LoVo (cell line): ENCODE data around the gene WNT10A.

Experiments used
- DNase-seq: peaks from one replicate; pipeline ENCODE4 v3.0.0-alpha.2; 2016; ENCODE audit warnings: low spot score

The WNT10A gene

DNA sequence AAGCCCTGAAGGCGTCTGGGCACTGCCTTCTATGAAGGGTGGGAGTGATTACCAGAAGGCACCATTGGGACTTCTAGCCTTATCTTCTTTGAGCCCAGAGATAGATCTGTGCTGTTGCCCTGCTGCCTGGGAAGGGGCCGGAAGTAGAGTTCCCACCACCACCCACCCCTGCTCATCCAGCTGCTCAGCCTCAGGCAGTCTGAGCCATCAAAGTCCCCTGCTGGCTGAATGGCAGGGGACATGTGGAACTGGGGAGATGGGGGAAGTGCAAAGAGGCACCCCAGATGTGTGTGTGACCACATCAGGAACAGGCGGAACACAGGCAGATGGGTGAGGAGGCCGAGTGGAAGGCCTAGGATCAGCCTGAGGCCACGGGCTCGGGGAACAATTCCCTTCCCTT, 3.3 kb upstream of the WNT10A start:
- no peak for DNase-seq

DNA sequence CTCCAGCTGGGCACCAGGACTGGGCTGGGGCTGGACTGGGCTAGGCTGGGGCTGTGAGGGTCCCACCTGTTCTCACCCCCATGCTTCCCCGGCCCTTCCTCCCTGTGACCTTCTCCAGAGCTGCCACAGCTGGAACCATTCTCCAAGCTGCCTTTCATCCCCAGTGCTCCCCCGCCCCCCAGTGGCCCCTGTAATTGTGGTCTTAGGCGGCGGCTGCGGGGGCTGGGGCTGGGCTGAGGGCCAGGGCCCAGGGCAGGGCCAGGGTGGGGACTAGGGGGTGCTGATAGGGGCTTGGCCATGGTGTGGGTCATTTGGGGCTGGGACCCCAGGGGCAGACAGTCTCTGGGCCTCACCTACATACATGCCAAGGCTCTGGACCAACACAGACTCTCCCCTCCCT, 2.8 kb upstream of the WNT10A start:
- DNase-seq, result no peak

DNA sequence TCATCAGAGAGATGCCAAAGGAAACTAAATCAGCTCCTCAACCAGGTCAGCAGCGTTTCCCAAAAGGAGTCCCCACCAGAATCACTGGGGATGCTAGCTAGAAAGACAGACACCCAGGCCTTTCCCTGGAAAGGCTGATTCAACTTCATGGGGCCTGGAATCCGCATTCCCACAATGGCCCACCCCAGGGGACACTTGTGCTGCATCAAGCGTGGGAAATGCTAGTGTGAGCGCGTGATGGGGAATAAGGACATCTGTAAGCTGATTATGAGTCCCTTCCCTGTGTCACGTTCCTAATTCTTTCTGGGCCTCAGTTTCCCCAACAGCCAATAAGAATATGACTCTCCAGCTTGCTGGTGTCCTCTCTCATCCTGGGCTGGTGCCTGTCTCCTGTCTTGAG, 2.2 kb upstream of the WNT10A start:
- no peak for DNase-seq

DNA sequence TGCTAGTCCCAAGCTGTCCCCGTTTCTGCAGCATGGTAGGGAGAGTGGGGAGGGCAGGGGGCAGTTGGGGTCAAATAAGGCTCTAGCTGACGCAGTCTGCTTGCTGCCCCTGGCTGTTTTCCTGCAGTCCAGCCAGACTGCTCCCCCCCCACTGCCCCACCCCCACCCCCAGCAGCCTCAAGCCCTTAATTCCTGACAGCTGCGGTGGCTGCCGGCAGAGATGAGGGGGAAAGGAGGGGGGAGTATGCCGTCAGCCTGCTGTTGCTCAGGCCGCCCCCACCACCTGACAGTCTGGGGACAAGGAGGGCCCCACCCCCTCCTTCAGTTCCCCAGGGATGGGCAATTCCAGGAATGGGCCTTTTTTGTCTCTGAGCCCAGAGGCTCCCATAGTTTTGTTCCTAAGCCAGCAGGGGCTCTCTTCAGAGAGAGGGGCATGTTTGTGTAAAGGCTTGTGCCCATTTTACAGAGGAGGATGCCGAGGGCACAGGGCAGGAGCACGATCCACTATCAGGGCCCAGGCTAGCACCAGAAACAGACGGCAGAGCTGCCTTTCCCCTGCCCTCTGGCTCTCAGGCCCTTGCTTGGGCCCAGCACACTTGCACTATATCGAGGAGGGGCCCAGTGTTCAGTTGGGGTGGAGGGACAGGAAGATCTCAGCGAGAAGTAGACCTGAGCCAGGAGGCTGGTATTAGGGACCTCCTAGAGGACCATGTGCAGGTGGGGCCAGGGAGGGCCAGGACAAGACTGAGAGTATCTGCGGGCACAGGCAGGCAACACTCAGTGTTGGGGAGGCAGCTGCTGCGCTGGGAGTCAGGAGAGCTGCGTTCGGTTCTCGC, 1.5 kb upstream of the WNT10A start:
- DNase-seq, result no peak

GRCh38 chr2:218879776-218880101, 913 bp upstream of the WNT10A start:
- DNase-seq, result no peak

- DNase-seq, result no peak
These were observed 375 bp downstream of the WNT10A start for GRCh38 chr2:218880859-218881594.

GRCh38 chr2:218881744-218882460, 1.2 kb downstream of the WNT10A start:
- no peak for DNase-seq

- no peak for DNase-seq
These were observed 1.8 kb downstream of the WNT10A start for GRCh38 chr2:218882461-218882816.

DNA sequence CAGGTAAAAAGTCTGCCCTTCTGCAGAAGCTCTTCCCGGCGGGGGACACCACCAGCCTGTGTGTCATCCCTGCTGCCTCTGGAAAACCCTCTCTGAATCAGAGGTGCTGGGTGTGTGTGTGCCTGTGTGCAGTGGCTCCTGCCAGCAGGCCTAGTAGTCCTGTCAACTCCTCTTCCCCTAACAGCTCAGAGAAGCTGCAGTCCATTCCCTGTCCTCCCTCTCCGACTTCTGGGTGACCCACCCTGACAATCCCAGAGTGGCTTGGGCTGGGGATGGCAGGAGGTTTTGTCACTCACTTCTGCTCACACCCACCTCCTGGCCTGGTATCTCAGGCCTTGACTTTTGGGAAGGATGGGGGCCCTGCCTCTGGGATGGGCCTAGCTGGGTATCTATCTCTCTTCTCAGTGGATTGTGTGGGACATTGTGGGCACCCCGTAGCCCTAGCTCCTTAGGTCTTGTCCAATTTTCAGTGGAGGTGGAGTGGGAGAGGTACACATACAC, 2.3 kb downstream of the WNT10A start:
- no peak for DNase-seq

GRCh38 chr2:218883491-218884490, 3.1 kb downstream of the WNT10A start:
- DNase-seq, result no peak

DNA sequence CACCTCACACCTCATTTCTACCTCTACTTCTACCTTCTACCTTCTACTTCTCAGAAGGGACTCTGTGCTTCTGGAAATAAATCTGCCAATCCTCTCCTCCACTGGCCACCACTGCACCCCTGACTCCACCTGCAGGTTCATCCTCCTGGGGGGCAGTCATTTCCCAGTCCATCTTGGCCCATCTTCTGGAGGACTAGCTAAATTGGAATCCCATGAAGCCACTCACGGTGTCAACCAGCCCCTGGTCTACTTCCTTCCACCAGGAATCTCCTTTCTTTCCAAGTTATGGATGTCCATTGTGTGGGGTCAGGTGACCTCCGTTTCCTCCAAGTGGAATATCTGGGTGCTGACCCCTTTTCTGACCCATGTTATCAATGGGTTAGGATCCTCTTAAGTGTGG, 3.9 kb downstream of the WNT10A start:
- DNase-seq, result no peak

DNA sequence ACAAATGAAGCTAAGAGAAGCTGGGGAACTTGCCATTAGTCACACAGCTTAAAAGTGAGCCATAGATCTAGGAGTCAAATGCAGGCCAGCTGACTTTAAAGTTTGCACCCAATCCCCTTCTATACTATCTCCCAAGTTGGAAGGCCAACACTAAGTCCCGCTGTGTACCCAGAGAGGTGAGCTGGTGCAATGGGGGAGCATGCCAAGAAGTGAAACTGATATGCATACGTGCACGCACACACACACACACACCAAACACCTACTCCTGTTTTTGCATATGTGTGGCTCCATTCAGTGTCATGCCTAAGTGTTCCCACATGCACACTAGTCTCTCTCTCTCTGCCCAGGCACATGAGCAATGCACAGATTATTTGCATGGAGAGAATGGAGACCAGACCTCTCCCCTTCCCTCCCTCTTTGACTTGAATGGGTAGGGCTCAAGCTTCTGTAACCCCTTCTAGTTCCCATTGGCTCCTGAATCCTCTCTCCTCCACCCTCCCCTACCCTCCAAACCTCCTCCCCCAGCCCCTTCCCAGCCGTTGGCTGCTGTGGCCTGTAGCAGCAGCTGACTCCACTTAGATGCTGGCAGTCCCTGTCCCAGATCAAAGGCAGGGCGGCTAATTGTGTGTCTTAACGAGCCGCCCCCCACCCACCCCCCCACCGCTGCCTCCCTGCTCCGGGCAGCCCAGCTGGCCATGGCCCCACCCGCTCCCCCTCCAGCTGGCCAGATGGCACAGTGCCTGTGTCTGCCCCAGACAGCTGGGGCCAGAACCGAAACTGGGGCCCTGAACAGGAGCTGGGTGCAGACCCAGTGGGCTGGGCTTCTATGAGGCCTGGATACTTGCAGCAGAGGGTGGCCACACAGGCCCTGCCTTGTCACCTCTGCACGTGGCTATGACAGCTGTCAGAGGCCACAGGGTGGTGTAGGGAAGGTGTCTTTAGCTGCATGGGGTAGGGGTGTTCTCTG, 5.6 kb downstream of the WNT10A start:
- DNase-seq, result no peak

DNA sequence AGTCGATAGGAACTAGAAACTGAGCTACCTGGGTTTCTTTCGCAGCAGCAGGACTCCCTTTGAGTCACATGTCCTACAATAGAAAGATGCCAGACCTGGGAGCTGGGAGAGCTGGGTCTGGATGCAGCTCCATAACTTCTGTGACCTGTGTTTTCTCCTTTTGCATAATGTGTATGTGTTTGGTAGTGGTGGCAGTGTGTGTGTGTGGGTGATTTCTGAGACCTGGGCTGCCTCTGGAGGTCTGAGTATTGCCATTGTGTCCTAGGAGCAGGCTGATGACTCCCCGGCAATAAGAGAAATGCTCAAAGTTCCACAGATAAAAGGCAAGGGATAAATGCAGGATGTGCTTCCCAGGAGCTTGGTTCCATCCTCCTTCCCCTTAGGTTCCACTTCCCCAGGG, 6.4 kb downstream of the WNT10A start:
- no peak for DNase-seq

GRCh38 chr2:218888341-218888740, 7.7 kb downstream of the WNT10A start:
- no peak for DNase-seq

DNA sequence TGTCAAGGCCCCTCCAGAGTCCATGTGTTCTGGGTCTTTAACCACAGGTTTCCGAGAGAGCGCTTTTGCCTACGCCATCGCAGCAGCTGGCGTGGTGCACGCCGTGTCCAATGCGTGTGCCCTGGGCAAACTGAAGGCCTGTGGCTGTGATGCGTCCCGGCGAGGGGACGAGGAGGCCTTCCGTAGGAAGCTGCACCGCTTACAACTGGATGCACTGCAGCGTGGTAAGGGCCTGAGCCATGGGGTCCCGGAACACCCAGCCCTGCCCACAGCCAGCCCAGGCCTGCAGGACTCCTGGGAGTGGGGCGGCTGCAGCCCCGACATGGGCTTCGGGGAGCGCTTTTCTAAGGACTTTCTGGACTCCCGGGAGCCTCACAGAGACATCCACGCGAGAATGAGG, 9.3 kb downstream of the WNT10A start:
- no peak for DNase-seq

GRCh38 chr2:218890369-218890768, 9.7 kb downstream of the WNT10A start:
- no peak for DNase-seq

DNA sequence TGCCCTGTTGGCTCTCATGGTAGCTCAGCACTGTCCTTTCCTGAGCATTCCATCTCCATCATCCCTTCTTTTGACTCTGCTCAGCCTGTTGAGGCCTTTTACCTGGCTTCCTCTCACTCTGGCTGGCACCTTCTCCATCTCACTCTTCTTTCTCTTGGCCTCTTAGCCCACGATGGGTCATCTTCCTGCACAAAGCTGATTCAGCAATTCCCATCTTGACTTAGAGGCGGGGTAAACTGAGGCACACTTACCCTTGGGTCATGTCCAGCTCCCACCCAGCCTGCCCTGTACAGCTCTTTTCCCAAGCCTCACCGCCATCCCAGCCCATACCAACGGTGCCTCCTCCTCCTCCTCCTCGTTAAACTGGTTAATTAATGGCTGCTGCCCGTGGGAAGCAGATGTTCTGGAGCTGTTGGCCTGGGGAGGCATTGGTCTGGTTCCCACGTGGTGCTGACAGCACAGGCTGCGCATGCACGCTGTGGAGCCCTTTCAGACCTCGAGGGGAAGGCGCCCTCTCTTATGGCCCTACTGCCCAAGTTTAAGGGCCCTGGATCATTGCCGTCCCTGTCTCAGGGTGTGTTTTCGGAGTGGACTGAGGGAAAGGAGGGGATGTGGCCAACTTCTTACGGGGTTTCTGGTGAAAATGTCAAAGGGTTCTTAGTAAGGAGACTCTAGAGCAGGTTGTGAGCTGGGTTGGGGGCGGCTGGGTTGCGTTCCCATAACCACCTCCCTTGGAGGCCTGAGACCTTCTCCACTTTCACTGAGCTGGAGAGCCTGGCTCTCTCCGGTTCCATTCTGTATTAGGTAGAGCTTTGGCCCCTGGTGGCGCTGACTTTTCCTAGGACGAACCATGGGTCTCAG, 10.9 kb downstream of the WNT10A start:
- DNase-seq, result no peak

- peak; percentile 92 for DNase-seq
These were observed 12.2 kb downstream of the WNT10A start for GRCh38 chr2:218892693-218893348.
